A673 (cell line): ENCODE results near the gene ELAVL1.

ENCODE experiments used
- CTCF ChIP-seq: fragments of 300-800, 200-600 bp; sonication (generic); conservative IDR thresholded peaks from 2 replicates; pipeline ENCODE4 v1.5.1; 2017; ENCODE audit warnings: low read depth, mild to moderate bottlenecking, antibody characterized with exemption, low read length, moderate library complexity, mixed read lengths
- EZH2 ChIP-seq: fragments of 200-600 bp; sonication (generic); IDR thresholded peaks from 2 replicates; pipeline ENCODE4 v1.6.1; 2017; ENCODE audit warnings: borderline replicate concordance, low read depth, mild to moderate bottlenecking, mixed read lengths, antibody characterized with exemption, low read length; ENCODE audit not compliant: poor library complexity, severe bottlenecking

- TF ChIP-seq CTCF (no peak), EZH2 (no peak)
These were observed 91.8 kb downstream of the ELAVL1 start for GRCh38 chr19:7913652-7914051.
